HCT116 (cell line): ENCODE results near the gene LRRC74A. TPM values are rescaled to one million over a fixed set of nuclear protein-coding genes. Genes with fewer than 3 reads are reported as not detected.

Experiments
- ATAC-seq: fragments of 200-7000 bp; cut with Tn5 transposase; 2 replicates; pipeline ENCODE4 v1.9.1; 2020; ENCODE audit warnings: mild to moderate bottlenecking, moderate library complexity
- BruUV-seq: library from RNA; stranded (reverse); fragments of 400-500 nt; replicated peaks from 2 replicates; lab custom pipeline; 2021; lab: Mats Ljungman, UMichigan
- CTCF ChIA-PET: fragments of 300-600 bp; sonication (Branson Sonifier 250); formaldehyde crosslinking; loops from one replicate; lab custom pipeline; 2021; ENCODE audit warnings: antibody characterized with exemption; lab: Charles Lee
- POLR2A ChIA-PET: fragments of 300-600, 350-600 bp; sonication (Branson Sonifier 250); formaldehyde crosslinking; loops from one replicate; lab custom pipeline; 2021; ENCODE audit warnings: antibody characterized with exemption; lab: Charles Lee
- RAD21 ChIA-PET, 2 experiments: fragments of 300-600 bp; sonication (Branson Sonifier 250); formaldehyde crosslinking; loops; one replicate each; lab custom pipeline; 2023; ENCODE audit warnings: low total read pairs in 2 of 2; ENCODE audit not compliant: uncharacterized antibody in 2 of 2, unreplicated experiment in 2 of 2, low non-redundant PET in 1 of 2; lab: Charles Lee
- DNase-seq: peaks from one replicate; pipeline ENCODE4 v3.0.0-alpha.2; 2010; ENCODE audit warnings: low read depth, low spot score
- H2AFZ ChIP-seq: fragments of 200-600 bp; shearing (Covaris generic), sonication (generic); 2 replicates; pipeline ENCODE4 v1.6.1; 2017; ENCODE audit warnings: low read depth, mixed run types, mixed read lengths, antibody characterized with exemption, low read length; ENCODE audit not compliant: poor library complexity, severe bottlenecking
- H3K27ac ChIP-seq: 2 replicates; pipeline ENCODE4 v1.5.1; 2012; ENCODE audit warnings: low read depth, low read length
- H3K27me3 ChIP-seq: fragments of 200-600 bp; sonication (generic); 2 replicates; pipeline ENCODE4 v1.6.1; 2016; ENCODE audit warnings: mixed run types, low read length, mixed read lengths; ENCODE audit not compliant: insufficient read depth
- H3K36me3 ChIP-seq, 2 experiments: fragments of 200-500 bp in 1 of 2; fragments of 200-600 bp in 1 of 2; sonication (Bioruptor generic) in 1 of 2; sonication (generic) in 1 of 2; 2 replicates each; pipeline versions ENCODE4 v1.5.1 to v1.6.1; 2014 to 2016; ENCODE audit warnings: low read length in 2 of 2, inconsistent platforms in 1 of 2, mixed read lengths in 1 of 2, mixed run types in 1 of 2; ENCODE audit not compliant: insufficient read depth in 2 of 2, control insufficient read depth in 1 of 2
- H3K4me1 ChIP-seq, 2 experiments: fragments of 200-600 bp in 1 of 2; sonication (generic) in 1 of 2; 2 replicates each; pipeline versions ENCODE4 v1.5.1 to v1.6.1; 2012 to 2017; ENCODE audit warnings: low read length in 2 of 2, inconsistent platforms in 1 of 2, mild to moderate bottlenecking in 1 of 2, mixed read lengths in 1 of 2, mixed run types in 1 of 2, moderate library complexity in 1 of 2; ENCODE audit not compliant: insufficient read depth in 2 of 2, control insufficient read depth in 1 of 2
- H3K4me2 ChIP-seq: fragments of 200-600 bp; sonication (generic); 2 replicates; pipeline ENCODE4 v1.6.1; 2017; ENCODE audit warnings: mixed run types, low read length, mixed read lengths
- H3K4me3 ChIP-seq, 2 experiments: fragments of 200-600 bp in 1 of 2; sonication (generic) in 1 of 2; replicated peaks in 1 of 2; 2 replicates each; pipeline ENCODE4 v1.5.1; 2011 to 2016; ENCODE audit warnings: low read length in 2 of 2, control low read depth in 1 of 2, low read depth in 1 of 2, mild to moderate bottlenecking in 1 of 2, mixed read lengths in 1 of 2, mixed run types in 1 of 2
- H3K79me2 ChIP-seq: fragments of 200-600 bp; sonication (generic); 2 replicates; pipeline ENCODE4 v1.6.1; 2017; ENCODE audit warnings: mild to moderate bottlenecking, mixed run types, low read length, moderate library complexity, mixed read lengths; ENCODE audit not compliant: insufficient read depth
- H3K9ac ChIP-seq: fragments of 200-600 bp; sonication (generic); 2 replicates; pipeline ENCODE4 v1.6.1; 2016; ENCODE audit warnings: low read length, mixed read lengths
- H3K9me2 ChIP-seq: fragments of 200-600 bp; sonication (generic), shearing (Covaris generic); 2 replicates; pipeline ENCODE4 v1.6.1; 2017; ENCODE audit warnings: mixed run types, mild to moderate bottlenecking, moderate library complexity; ENCODE audit not compliant: insufficient read depth
- H3K9me3 ChIP-seq, 2 experiments: fragments of 200-500 bp in 1 of 2; fragments of 200-600 bp in 1 of 2; sonication (Bioruptor generic) in 1 of 2; sonication (generic) in 1 of 2; 2 replicates each; pipeline ENCODE4 v1.6.1; 2014 to 2017; ENCODE audit warnings: low read length in 2 of 2, mixed read lengths in 2 of 2, inconsistent platforms in 1 of 2, low read depth in 1 of 2, mild to moderate bottlenecking in 1 of 2, mixed run types in 1 of 2, moderate library complexity in 1 of 2; ENCODE audit not compliant: control insufficient read depth in 1 of 2, insufficient read depth in 1 of 2
- H4K20me1 ChIP-seq: fragments of 200-600 bp; sonication (generic), shearing (Covaris generic); 2 replicates; pipeline ENCODE4 v1.6.1; 2017; ENCODE audit warnings: mixed run types, mild to moderate bottlenecking, moderate library complexity; ENCODE audit not compliant: insufficient read depth
- CBX3 ChIP-seq: IDR thresholded peaks from 2 replicates; pipeline ENCODE4 v1.6.1; 2012; ENCODE audit warnings: low read depth
- CEBPB ChIP-seq: IDR thresholded peaks from 2 replicates; pipeline ENCODE4 v1.6.1; 2012; ENCODE audit warnings: low read depth
- JUND ChIP-seq: IDR thresholded peaks from 2 replicates; pipeline ENCODE4 v1.6.1; 2012
- POLR2AphosphoS5 ChIP-seq: IDR thresholded peaks from 2 replicates; pipeline ENCODE4 v1.6.1; 2011; ENCODE audit warnings: mild to moderate bottlenecking, low read depth, low read length, moderate library complexity
- RAD21 ChIP-seq: IDR thresholded peaks from 2 replicates; pipeline ENCODE4 v1.6.1; 2012; ENCODE audit warnings: low read depth, mild to moderate bottlenecking
- SIN3A ChIP-seq: IDR thresholded peaks from 2 replicates; pipeline ENCODE4 v1.6.1; 2012; ENCODE audit warnings: low read depth
- SP1 ChIP-seq: IDR thresholded peaks from 2 replicates; pipeline ENCODE4 v1.6.1; 2012; ENCODE audit warnings: low read depth
- SRF ChIP-seq: IDR thresholded peaks from 2 replicates; pipeline ENCODE4 v1.6.1; 2012; ENCODE audit warnings: low read depth
- TCF7L2 ChIP-seq: IDR thresholded peaks from 2 replicates; pipeline ENCODE4 v1.7.0; 2011; ENCODE audit warnings: borderline replicate concordance, inconsistent platforms; ENCODE audit not compliant: insufficient read depth, insufficient read length; ENCODE audit errors: extremely low read depth
- YY1 ChIP-seq: IDR thresholded peaks from 2 replicates; pipeline ENCODE4 v1.6.1; 2011; ENCODE audit warnings: low read length, low read depth, moderate library complexity, mild to moderate bottlenecking; ENCODE audit not compliant: insufficient replicate concordance; ENCODE audit errors: extremely low read depth
- ZNF274 ChIP-seq: fragments of 200-500 bp; sonication (Bioruptor generic); IDR thresholded peaks from 2 replicates; pipeline ENCODE4 v1.6.1; 2014; ENCODE audit warnings: mild to moderate bottlenecking, low read depth, low read length, inconsistent platforms
- intact Hi-C: fragments of 100-400 bp; cut with micrococcal nuclease; formaldehyde crosslinking; loops from 2 replicates; pipeline ENCODE4 v1.10.0; 2022
- total RNA-seq: library from RNA; stranded (reverse); gene quantifications from one replicate; pipeline ENCODE4 v1.2.1, GENCODE V29; 2021; ENCODE audit not compliant: unreplicated experiment
- TF ChIP-seq, protein P1 (sequence below): IDR thresholded peaks from 2 replicates; pipeline ENCODE4 v1.6.1; 2011; ENCODE audit warnings: mild to moderate bottlenecking, low read length, moderate library complexity; ENCODE audit not compliant: insufficient replicate concordance; ENCODE audit errors: extremely low read depth
- TF ChIP-seq, protein P2 (sequence below): IDR thresholded peaks from 2 replicates; pipeline ENCODE4 v1.6.1; 2012
- TF ChIP-seq, protein P3 (sequence below), 3 experiments: fragments of 200-600 bp in 1 of 3; sonication (generic) in 1 of 3; IDR thresholded peaks in 2 of 3; conservative IDR thresholded peaks in 1 of 3; 2 replicates each; pipeline ENCODE4 v1.5.1; 2012 to 2017; ENCODE audit warnings: low read depth in 2 of 3, low read length in 2 of 3, antibody characterized with exemption in 1 of 3, borderline replicate concordance in 1 of 3, control low read depth in 1 of 3, mild to moderate bottlenecking in 1 of 3, mixed read lengths in 1 of 3, mixed run types in 1 of 3, moderate library complexity in 1 of 3; ENCODE audit not compliant: insufficient read depth in 1 of 3
- TF ChIP-seq, protein P4 (sequence below): IDR thresholded peaks from 2 replicates; pipeline ENCODE4 v1.6.1; 2012; ENCODE audit warnings: low read depth

Gene LRRC74A
- total RNA-seq, 1 experiment from 2014 or later: not detected

DNA sequence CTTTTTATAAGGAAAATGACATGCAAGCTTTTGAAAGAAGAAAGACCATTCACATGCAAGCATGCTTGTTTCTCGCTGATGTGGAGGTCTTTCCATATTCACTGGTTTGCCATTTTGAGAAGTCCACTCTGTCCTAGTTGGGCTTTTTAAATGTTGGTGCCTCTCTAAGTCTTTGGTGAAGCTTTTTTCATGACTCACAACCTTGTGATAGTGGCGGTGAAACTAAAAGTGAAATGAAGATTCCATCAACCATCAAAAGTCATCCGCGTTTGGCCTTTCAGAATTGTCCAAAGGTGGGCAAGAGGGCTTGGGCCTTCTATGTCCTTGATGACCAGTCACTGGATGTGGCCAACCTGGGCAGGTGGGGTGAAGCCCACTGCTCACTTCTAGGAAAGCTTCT, 4.3 kb downstream of the LRRC74A start (continued):
- TF ChIP-seq, protein P1, sequence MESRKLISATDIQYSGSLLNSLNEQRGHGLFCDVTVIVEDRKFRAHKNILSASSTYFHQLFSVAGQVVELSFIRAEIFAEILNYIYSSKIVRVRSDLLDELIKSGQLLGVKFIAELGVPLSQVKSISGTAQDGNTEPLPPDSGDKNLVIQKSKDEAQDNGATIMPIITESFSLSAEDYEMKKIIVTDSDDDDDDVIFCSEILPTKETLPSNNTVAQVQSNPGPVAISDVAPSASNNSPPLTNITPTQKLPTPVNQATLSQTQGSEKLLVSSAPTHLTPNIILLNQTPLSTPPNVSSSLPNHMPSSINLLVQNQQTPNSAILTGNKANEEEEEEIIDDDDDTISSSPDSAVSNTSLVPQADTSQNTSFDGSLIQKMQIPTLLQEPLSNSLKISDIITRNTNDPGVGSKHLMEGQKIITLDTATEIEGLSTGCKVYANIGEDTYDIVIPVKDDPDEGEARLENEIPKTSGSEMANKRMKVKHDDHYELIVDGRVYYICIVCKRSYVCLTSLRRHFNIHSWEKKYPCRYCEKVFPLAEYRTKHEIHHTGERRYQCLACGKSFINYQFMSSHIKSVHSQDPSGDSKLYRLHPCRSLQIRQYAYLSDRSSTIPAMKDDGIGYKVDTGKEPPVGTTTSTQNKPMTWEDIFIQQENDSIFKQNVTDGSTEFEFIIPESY: no peak
- TF ChIP-seq JUND: no peak
- TF ChIP-seq, protein P2, sequence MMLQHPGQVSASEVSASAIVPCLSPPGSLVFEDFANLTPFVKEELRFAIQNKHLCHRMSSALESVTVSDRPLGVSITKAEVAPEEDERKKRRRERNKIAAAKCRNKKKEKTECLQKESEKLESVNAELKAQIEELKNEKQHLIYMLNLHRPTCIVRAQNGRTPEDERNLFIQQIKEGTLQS: no peak
- no peak for TF ChIP-seq ZNF274
- no peak for TF ChIP-seq POLR2AphosphoS5
- TF ChIP-seq SP1: no peak
- TF ChIP-seq, all 23 proteins: peak for 0

DNA sequence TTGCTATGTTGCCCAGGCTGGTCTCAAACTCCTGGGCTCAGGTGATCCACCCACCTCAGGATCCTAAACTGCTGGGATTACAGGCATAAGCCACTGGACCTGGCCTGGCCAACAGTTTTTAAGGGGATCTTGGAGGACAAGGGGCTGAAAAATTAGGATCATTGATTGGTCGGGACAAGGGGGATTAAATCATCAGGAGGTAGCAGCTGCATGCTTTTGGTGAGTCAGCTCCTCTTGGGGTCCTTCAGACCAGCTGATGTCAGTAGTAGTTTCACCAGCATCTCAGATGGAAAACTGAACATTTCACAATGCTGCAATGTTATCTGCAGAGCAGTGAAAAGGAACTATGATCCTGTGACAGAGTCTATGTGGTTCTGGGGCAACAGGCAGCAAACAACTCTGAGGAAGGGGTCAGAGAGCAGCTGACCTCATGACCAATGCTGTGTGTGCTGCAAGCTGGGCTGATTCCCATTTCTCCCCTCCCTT, 6.3 kb downstream of the LRRC74A start:
- POLR2A ChIA-PET: no interaction called here
- H3K27ac ChIP-seq: no peak overlapping the region
- H3K27me3 ChIP-seq: no peaks in the 10 kb centered on the region
- intact Hi-C loops: no loop called here
- H3K4me2 ChIP-seq: no peak overlapping the region
- no peak for ATAC-seq
- no peak overlapping the region for H2AFZ ChIP-seq
- H4K20me1 ChIP-seq: no peaks in the 10 kb centered on the region
- no peak overlapping the region for H3K4me3 ChIP-seq
- no peaks in the 10 kb centered on the region for H3K36me3 ChIP-seq
- RAD21 ChIA-PET: no interaction called here
- TF ChIP-seq, protein P3, sequence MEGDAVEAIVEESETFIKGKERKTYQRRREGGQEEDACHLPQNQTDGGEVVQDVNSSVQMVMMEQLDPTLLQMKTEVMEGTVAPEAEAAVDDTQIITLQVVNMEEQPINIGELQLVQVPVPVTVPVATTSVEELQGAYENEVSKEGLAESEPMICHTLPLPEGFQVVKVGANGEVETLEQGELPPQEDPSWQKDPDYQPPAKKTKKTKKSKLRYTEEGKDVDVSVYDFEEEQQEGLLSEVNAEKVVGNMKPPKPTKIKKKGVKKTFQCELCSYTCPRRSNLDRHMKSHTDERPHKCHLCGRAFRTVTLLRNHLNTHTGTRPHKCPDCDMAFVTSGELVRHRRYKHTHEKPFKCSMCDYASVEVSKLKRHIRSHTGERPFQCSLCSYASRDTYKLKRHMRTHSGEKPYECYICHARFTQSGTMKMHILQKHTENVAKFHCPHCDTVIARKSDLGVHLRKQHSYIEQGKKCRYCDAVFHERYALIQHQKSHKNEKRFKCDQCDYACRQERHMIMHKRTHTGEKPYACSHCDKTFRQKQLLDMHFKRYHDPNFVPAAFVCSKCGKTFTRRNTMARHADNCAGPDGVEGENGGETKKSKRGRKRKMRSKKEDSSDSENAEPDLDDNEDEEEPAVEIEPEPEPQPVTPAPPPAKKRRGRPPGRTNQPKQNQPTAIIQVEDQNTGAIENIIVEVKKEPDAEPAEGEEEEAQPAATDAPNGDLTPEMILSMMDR (IDR thresholded peaks at IDR 0.05 in 2 of 3, conservative IDR thresholded peaks at IDR 0.05 in 1 of 3; ENCODE audit: borderline replicate concordance in 1 of 3, insufficient read depth in 1 of 3, low read depth in 2 of 3, low read length in 2 of 3): no peak
- TF ChIP-seq, protein P4, sequence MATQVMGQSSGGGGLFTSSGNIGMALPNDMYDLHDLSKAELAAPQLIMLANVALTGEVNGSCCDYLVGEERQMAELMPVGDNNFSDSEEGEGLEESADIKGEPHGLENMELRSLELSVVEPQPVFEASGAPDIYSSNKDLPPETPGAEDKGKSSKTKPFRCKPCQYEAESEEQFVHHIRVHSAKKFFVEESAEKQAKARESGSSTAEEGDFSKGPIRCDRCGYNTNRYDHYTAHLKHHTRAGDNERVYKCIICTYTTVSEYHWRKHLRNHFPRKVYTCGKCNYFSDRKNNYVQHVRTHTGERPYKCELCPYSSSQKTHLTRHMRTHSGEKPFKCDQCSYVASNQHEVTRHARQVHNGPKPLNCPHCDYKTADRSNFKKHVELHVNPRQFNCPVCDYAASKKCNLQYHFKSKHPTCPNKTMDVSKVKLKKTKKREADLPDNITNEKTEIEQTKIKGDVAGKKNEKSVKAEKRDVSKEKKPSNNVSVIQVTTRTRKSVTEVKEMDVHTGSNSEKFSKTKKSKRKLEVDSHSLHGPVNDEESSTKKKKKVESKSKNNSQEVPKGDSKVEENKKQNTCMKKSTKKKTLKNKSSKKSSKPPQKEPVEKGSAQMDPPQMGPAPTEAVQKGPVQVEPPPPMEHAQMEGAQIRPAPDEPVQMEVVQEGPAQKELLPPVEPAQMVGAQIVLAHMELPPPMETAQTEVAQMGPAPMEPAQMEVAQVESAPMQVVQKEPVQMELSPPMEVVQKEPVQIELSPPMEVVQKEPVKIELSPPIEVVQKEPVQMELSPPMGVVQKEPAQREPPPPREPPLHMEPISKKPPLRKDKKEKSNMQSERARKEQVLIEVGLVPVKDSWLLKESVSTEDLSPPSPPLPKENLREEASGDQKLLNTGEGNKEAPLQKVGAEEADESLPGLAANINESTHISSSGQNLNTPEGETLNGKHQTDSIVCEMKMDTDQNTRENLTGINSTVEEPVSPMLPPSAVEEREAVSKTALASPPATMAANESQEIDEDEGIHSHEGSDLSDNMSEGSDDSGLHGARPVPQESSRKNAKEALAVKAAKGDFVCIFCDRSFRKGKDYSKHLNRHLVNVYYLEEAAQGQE: no peak
- TF ChIP-seq TCF7L2 (no peak), CEBPB (no peak), SIN3A (no peak), ZNF274 (no peak), CBX3 (no peak), RAD21 (no peak), YY1 (no peak), SRF (no peak)
- no peaks in the 10 kb centered on the region for H3K79me2 ChIP-seq
- no TSS peak for BruUV-seq
- H3K9me3 ChIP-seq: no peaks in the 10 kb centered on the region
- no peak for DNase-seq
- CTCF ChIA-PET: no interaction called here
- no peak overlapping the region for H3K9ac ChIP-seq
- no peaks in the 10 kb centered on the region for H3K4me1 ChIP-seq
- H3K9me2 ChIP-seq: no peaks in the 10 kb centered on the region
